ENCODE results near the gene PDLIM5.
"Not testable (repeated sequence)": the region's sequence is repeated elsewhere in the genome, so short reads cannot be mapped to it uniquely, and the experiment has no call there.

DNA sequence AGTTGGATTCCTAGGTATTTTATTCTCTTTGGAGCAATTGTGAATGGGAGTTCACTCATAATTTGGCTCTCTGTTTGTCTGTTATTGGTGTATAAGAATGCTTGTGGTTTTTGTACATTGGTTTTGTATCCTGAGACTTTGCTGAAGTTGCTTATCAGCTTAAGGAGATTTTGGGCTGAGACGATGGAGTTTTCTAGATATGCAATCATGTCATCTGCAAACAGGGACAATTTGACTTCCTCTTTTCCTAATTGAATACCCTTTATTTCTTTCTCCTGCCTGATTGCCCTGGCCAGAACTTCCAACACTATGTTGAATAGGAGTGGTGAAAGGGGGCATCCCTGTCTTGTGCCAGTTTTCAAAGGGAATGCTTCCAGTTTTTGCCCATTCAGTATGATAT lies 105.9 kb downstream of the PDLIM5 start:
- TF ChIP-seq POLR2A (IDR thresholded peaks at IDR 0.05), result not testable (repeated sequence)
- TF ChIP-seq, protein P1, sequence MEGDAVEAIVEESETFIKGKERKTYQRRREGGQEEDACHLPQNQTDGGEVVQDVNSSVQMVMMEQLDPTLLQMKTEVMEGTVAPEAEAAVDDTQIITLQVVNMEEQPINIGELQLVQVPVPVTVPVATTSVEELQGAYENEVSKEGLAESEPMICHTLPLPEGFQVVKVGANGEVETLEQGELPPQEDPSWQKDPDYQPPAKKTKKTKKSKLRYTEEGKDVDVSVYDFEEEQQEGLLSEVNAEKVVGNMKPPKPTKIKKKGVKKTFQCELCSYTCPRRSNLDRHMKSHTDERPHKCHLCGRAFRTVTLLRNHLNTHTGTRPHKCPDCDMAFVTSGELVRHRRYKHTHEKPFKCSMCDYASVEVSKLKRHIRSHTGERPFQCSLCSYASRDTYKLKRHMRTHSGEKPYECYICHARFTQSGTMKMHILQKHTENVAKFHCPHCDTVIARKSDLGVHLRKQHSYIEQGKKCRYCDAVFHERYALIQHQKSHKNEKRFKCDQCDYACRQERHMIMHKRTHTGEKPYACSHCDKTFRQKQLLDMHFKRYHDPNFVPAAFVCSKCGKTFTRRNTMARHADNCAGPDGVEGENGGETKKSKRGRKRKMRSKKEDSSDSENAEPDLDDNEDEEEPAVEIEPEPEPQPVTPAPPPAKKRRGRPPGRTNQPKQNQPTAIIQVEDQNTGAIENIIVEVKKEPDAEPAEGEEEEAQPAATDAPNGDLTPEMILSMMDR (IDR thresholded peaks at IDR 0.05 in 4 of 5, conservative IDR thresholded peaks at IDR 0.05 in 1 of 5), result not testable (repeated sequence)
